PFSK-1 (cell line): ENCODE data around the gene ACSF3. TPM values are rescaled to one million over a fixed set of nuclear protein-coding genes. Genes with fewer than 3 reads are reported as not detected.
A peak's percentile ranks its signal among the peaks of the same experiment; 100 is the strongest.

Experiments
- FOXP2 ChIP-seq: optimal IDR thresholded peaks from 2 replicates; pipeline ENCODE3; 2011; ENCODE audit warnings: borderline replicate concordance, control low read depth, inconsistent platforms; ENCODE audit not compliant: insufficient read depth; ENCODE audit errors: extremely low read length, extremely low read depth
- POLR2AphosphoS5 ChIP-seq: IDR thresholded peaks from 2 replicates; pipeline ENCODE4 v1.6.1; 2012; ENCODE audit warnings: low read depth, mild to moderate bottlenecking, control low read depth, low read length, moderate library complexity
- REST ChIP-seq, 2 experiments: IDR thresholded peaks; 2 replicates each; pipeline versions ENCODE4 v1.6.1 to v1.8.0; 2011 to 2012; ENCODE audit warnings: low read depth in 2 of 2, low read length in 2 of 2, control low read depth in 1 of 2, inconsistent platforms in 1 of 2, mild to moderate bottlenecking in 1 of 2, moderate library complexity in 1 of 2; ENCODE audit not compliant: insufficient read depth in 1 of 2
- SIN3A ChIP-seq: IDR thresholded peaks from 2 replicates; pipeline ENCODE4 v1.6.1; 2012; ENCODE audit warnings: mild to moderate bottlenecking, low read length, moderate library complexity, borderline replicate concordance; ENCODE audit not compliant: insufficient read depth
- TAF1 ChIP-seq: IDR thresholded peaks from 2 replicates; pipeline ENCODE4 v1.6.1; 2012; ENCODE audit warnings: low read length, control low read depth, borderline replicate concordance; ENCODE audit not compliant: insufficient read depth
- polyA plus RNA-seq: library from polyadenylated mRNA; unstranded; fragments of >200 nt; gene quantifications from one replicate; pipeline ENCODE4 v1.2.1, GENCODE V29; 2012; ENCODE audit warnings: low read depth, missing spikeins; ENCODE audit not compliant: insufficient read length

ACSF3 gene
- polyA plus RNA-seq = 29.9 TPM

DNA sequence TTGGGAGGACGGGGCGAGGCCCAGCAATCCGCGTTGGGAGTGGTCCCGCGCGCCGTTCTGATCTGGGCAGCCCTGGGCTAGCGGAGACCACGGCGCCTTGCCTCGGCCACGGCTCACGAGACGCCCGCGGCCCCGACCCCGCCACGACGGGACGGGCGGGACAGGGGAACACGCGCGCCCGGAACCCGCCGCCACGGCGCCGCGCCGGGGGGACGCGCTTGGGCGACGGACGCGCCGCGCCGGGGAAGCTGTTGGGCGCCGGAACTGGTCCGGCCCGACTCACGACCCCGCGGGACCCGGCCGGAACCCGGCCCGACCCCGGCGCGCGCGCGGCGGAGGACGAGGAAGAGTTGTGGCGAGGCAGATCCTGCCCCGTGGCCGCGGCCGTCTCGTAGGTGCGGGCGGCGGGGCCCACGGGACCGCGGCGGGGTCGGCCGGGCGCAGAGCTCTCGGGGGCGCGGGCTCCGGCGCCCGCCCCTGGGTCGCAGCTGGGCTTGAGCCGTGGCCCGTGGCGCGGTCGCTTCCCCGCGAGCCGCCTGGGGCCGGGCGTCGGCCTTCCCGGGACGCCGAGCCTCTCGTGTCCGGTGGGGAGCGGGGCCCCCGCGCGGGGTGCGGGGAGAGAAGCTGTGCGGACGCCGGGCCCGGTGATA lies at the start of gene ACSF3:
Gene ACSF3 (plus strand): TSS at position 251 of the 650 bp plus-strand sequence. CDS start 6,830 bp downstream, outside the sequence.
- TF ChIP-seq SIN3A (no peak), REST (IDR thresholded peaks at IDR 0.05; ENCODE audit: insufficient read depth in 1 of 2, low read depth in 2 of 2, low read length in 2 of 2) (no peak), FOXP2 (no peak), POLR2AphosphoS5 (no peak; the same call in 1 of the 2 replicates), TAF1 (0 out of 2 replicates have a peak, but pooled peaks have one; percentile 42)

DNA sequence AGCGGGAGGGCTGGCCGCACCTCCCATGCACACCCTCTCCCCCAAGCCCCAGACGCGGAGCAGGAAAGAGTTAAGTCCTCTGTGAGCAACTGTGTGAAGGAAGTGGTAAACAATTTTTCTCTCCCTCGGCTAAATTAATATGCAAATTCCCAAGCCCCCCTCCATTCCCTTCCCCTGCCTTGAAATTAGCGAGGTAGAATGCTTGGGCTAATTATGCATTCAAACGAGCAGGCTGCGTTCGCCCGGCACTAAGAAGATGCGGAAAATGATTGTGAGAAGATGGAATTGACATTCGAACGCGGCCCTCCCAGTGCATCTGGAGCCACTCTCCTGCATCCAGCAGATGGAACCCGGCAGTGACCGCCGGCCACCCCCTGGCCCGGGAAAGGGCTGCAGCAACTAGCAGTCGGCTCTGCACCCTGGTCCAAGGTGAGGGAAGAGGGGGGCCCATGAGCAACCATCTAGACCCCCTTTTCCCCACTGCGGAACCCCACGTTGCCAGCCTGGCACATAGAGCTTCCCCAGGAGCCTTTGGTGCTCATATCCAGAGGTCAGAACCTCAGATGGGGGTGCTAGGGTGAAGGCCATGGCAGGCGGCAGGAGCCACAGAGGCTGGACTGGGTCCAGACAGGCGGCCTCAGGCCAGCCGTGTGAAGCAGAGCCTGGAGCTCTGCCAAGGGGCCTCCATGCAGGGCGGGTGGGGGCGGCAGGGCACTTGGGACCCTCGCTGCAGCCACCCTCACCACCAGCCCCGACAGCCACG lies 49.1 kb upstream of the ACSF3 start:
- no peak for TF ChIP-seq SIN3A
- no peak for TF ChIP-seq TAF1
- no peak for TF ChIP-seq POLR2AphosphoS5

DNA sequence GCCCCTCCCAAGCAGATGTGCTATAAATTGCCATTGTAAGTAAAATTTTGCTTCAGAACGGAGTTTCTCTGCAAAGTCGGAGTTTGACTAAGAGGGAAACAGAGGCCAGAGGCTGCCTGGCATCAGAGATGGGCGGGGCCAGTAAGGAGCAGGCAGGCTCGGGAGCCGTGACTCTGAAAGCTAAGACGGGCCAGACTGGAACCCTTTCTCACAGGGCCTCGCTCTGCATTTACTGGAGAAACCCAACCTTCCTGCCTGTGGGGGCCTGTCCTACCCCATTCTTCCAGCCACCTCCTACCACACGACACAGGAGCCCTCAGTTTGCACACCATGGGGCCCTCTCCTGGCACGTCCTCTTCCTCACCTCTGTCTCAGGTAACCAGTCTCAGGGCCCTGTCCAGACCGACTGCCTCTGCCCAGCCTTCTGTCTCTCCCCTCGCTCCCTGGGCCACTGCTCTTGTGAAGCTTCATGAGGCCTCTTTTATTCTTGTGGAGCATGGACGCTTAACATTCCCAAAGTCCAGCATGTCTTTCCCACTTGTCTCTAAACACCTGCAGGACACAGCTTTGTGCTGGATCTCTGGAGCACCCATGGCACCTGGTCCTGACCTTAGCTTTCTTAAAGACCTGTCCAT lies 48.4 kb upstream of the ACSF3 start:
- TF ChIP-seq TAF1 = no peak
- TF ChIP-seq POLR2AphosphoS5 = no peak
- TF ChIP-seq REST (IDR thresholded peaks at IDR 0.05; ENCODE audit: insufficient read depth in 1 of 2, low read depth in 2 of 2, low read length in 2 of 2) = no peak
- TF ChIP-seq FOXP2 = no peak
- TF ChIP-seq SIN3A = no peak

GRCh38 chr16:89045881-89046280 lies 47.8 kb upstream of the ACSF3 start:
- TF ChIP-seq POLR2AphosphoS5 (no peak), REST (IDR thresholded peaks at IDR 0.05; ENCODE audit: insufficient read depth in 1 of 2, low read depth in 2 of 2, low read length in 2 of 2) (no peak), FOXP2 (no peak)

- no peak for TF ChIP-seq REST (IDR thresholded peaks at IDR 0.05; ENCODE audit: insufficient read depth in 1 of 2, low read depth in 2 of 2, low read length in 2 of 2)
- no peak for TF ChIP-seq TAF1
- TF ChIP-seq SIN3A = no peak
- no peak for TF ChIP-seq FOXP2
- no peak for TF ChIP-seq POLR2AphosphoS5
Measured at GRCh38 chr16:89046491-89046890, 47.2 kb upstream of the ACSF3 start.
